Upper lobe of left lung (tissue), 4 donors: ENCODE results near the gene GLRX3.

Experiments used
- CTCF ChIP-seq, 6 experiments: fragments of 450-650 bp in 4 of 6; fragments of 200-600 bp in 2 of 6; sonication (generic) in 2 of 6; IDR thresholded peaks; one replicate each; pipeline ENCODE4 v1.5.1; 2016 to 2019; ENCODE audit warnings: antibody characterized with exemption in 6 of 6
- EP300 ChIP-seq, 4 donors: sonication (generic); formaldehyde crosslinking; IDR thresholded peaks; one replicate each; pipeline ENCODE4 v1.5.1; 2017; ENCODE audit warnings: antibody characterized with exemption in 4 of 4, control low read depth in 2 of 4
- POLR2A ChIP-seq, 4 donors: fragments of 450-650 bp; IDR thresholded peaks; one replicate each; pipeline ENCODE4 v1.5.1; 2016 to 2017; ENCODE audit warnings: antibody characterized with exemption in 4 of 4, mild to moderate bottlenecking in 2 of 4

DNA sequence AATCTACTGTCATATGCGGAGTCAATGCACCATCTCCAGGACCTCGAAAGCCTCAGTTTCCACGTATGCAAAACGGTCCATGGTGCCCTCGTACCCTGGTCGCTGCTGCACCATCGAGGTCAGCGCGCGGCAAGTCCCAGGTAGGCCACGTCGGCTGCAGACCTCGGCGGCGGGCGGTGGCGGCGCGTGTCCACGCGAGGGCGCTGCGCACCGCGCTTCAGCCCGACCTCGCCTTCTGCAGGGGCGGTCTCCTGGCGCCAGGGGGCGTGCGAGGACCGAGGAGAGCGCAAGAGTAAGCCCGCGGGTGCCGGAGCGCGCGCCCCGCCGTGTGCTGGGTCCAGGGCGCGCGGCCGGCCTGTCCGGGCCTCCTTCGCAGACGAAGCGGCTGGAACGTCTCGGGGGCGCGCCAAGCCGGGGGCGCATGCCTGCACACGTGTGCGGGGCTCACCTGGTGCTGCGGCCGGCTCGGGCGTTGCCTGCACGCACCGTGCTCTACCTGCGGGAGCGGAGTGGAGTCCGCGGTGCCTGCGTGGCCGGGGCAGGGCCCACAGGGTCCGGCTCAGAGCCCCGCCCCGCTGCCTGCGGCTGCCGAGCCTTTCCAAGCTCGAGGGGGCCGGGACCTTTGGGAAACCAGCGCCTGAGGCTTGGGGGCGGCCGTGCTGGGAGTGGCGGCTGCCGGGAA, 54.0 kb downstream of the GLRX3 start:
- peak; percentile 100 for TF ChIP-seq CTCF (IDR thresholded peaks at IDR 0.05)
- no peak for TF ChIP-seq EP300 (IDR thresholded peaks at IDR 0.05)
- TF ChIP-seq POLR2A (IDR thresholded peaks at IDR 0.05) = peak in 1 of 4 donors; percentile 24
